ENCODE results near the gene LRP10.

Gene LRP10

DNA sequence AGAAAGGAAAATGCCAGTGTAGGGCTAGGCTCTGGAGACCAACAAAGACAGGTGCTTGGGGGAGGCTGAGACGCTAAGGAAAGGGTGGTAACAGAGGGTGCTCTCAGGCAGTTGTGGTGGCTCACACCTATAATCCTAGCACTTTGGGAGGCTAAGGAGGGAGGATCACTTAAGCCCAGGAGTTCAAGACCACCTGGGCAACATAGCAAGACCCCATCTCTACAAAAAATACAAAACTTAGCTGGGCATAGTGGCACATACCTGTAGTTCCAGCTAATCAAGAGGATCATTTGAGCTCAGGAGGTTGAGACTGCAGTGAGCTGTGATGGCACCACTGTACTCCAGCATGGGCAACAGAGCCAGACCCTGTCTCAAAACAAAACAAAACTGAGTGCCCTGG lies 23.9 kb downstream of the LRP10 start:
- in situ Hi-C loops (cut with HindIII; ENCODE audit: low sequenced_read_pairs): no loop called here
- TF ChIP-seq, protein P1, sequence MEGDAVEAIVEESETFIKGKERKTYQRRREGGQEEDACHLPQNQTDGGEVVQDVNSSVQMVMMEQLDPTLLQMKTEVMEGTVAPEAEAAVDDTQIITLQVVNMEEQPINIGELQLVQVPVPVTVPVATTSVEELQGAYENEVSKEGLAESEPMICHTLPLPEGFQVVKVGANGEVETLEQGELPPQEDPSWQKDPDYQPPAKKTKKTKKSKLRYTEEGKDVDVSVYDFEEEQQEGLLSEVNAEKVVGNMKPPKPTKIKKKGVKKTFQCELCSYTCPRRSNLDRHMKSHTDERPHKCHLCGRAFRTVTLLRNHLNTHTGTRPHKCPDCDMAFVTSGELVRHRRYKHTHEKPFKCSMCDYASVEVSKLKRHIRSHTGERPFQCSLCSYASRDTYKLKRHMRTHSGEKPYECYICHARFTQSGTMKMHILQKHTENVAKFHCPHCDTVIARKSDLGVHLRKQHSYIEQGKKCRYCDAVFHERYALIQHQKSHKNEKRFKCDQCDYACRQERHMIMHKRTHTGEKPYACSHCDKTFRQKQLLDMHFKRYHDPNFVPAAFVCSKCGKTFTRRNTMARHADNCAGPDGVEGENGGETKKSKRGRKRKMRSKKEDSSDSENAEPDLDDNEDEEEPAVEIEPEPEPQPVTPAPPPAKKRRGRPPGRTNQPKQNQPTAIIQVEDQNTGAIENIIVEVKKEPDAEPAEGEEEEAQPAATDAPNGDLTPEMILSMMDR (IDR thresholded peaks at IDR 0.05; ENCODE audit: low read depth, low read length, missing control alignments): no peak
- no peak for DNase-seq (ENCODE audit: low read depth)
- no peak overlapping the region for H3K4me3 ChIP-seq (ENCODE audit: low read depth, low read length)

DNA sequence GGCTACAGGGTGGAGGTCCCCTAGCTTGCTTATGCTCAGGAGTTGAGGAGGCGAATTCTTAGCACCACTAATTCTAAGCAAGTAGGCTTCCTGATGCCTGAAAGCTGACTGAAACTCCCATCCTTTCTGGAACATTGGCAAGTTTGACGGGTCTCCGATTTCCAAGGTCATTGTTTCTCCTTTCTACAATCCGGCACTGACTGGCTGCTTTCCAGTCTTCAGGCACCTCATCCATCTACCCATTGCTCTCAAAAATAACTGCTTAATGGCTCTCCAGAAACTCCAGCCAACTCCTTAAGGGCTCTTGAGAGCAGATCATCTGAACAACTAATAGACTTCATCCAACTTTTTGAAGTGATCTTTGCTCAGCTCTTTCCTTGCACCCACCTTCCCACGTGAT lies 24.8 kb downstream of the LRP10 start:
- no peak for DNase-seq (ENCODE audit: low read depth)
- H3K4me3 ChIP-seq (ENCODE audit: low read depth, low read length): no peak overlapping the region
- TF ChIP-seq, protein P1 (IDR thresholded peaks at IDR 0.05; ENCODE audit: low read depth, low read length, missing control alignments): no peak
- in situ Hi-C loops (cut with HindIII; ENCODE audit: low sequenced_read_pairs): no loop called here

DNA sequence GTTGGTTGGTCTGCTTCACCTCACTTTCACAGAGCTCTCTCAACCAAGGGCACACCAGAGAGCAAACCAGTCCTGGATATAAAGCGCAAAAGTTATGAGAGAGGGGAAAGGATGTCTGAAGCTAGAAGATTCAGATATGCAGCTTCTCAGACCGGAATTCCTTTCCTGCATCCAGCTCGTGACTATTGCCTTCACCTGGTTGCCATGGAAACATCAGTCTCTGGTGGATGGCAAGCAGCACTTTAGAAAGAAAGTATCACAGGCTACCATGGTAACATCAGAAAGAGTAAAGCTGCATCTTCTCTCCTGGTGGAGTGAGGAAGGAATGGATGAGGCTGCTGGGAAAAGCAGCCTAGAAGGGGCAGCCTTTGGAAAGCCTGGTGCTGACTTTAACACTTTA lies 25.2 kb downstream of the LRP10 start:
- in situ Hi-C loops (cut with HindIII; ENCODE audit: low sequenced_read_pairs): no loop called here
- TF ChIP-seq, protein P1 (IDR thresholded peaks at IDR 0.05; ENCODE audit: low read depth, low read length, missing control alignments): no peak
- no peak for DNase-seq (ENCODE audit: low read depth)

DNA sequence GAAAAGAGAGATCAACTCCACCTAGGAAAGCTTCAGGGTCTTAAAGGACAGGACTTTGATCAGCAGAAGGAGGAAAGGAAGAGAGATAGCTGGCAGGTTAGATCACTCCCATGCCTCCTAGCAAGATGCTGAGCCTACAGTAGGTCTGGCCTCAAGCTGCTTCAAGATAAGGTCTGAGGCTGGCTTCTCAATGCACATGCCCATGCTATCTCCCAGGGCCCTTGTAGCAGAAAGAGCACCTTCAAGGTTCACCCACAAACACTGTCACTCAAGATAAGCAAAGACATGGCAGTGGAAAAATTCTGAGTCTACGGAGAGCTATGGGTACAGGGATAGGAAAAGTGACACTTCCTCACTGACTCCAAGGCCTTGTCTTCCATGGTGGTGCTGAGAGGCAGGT lies 25.8 kb downstream of the LRP10 start:
- TF ChIP-seq, protein P1 (IDR thresholded peaks at IDR 0.05; ENCODE audit: low read depth, low read length, missing control alignments): no peak
- in situ Hi-C loops (cut with HindIII; ENCODE audit: low sequenced_read_pairs): no loop called here
- no peak for DNase-seq (ENCODE audit: low read depth)
- H3K4me3 ChIP-seq (ENCODE audit: low read depth, low read length): no peak overlapping the region

More for the DNA sequence above, 25.2 kb downstream of the LRP10 start:
- H3K4me3 ChIP-seq (ENCODE audit: low read depth, low read length): no peak overlapping the region

DNA sequence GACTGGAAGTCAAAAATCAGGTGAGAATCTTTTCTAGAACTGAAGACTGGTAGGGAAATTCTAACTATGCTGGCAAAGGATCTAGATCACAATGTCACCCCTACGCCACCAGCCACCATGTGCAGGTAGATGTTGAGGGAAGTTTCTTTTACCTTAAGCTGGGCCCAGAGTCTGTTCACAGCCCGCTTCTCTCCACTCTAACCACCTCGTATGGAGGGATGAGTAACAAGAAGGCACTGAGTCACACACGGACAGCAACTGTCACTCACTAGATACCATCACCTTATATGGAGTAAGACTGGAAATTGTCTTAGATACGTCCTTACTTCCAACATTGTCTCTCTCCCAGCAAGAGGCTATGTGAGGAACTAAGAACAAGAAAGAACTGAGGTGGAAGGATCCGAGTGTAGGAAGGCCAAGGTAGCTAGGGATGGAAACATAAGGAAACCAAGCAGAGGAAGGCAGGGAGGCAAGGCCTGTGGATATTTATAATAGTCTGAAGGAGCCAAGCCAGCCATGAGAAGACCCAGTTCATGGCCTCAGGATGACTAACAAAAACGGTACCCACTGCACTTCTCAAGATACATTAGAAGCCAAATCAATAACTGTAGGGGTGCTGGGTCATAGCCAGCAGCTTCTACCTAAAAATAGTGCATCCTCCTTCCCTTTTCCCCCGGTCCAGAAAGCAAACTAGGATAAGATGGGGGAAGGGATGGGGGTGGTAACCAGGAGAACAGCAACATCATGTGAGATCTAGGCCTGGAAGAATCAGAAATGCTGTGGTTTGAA lies 27.0 kb downstream of the LRP10 start:
- TF ChIP-seq, protein P1 (IDR thresholded peaks at IDR 0.05; ENCODE audit: low read depth, low read length, missing control alignments): no peak
- H3K4me3 ChIP-seq (ENCODE audit: low read depth, low read length): no peak overlapping the region
- no peak for DNase-seq (ENCODE audit: low read depth)
- in situ Hi-C loops (cut with HindIII; ENCODE audit: low sequenced_read_pairs): no loop called here

DNA sequence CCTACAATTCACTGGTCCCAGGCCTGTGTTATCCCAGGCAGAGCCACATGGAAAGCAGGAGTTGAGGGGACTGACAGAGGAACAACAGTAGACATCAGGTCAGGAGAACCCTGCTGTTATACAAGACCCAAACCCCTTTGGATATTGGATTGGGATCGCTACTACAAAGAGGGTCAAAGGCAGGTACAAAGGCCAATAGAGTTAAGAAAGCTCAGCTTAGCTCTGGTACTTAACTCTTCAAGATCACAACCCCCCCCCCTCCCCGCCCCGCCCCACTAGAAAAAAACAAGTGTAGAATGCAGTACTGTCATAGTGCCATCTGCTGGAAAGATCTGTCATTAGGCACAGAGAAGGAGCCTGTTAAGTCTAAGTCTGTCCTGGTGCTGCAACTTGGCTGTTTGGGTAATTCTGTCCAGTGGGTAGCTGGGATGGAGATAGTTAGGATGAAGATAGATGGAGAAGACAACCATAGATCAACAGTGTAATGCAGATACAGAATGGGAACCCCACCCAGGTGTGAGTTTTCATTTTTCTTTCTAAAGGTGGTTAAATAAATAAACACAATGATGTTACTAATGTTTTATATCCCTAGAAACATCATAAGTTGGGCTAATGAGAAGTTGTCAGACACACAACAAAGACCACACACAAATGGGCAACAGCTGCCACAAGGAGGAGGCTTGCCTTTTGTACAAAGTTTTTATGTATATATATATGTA lies 28.7 kb downstream of the LRP10 start:
- TF ChIP-seq, protein P1 (IDR thresholded peaks at IDR 0.05; ENCODE audit: low read depth, low read length, missing control alignments): peak; percentile 64
- DNase-seq (ENCODE audit: low read depth): peak; percentile 59
- in situ Hi-C loops (cut with HindIII; ENCODE audit: low sequenced_read_pairs): no loop called here
- no peak overlapping the region for H3K4me3 ChIP-seq (ENCODE audit: low read depth, low read length)
